ENCODE data around the gene RPL18.

Gene RPL18

GRCh38 chr19:48668761-48669160 is 49.8 kb upstream of the RPL18 start:
- Histone ChIP-seq H3K4me1 (ENCODE audit: control insufficient read depth, insufficient read depth, low read length) (no peaks in the 10 kb centered on the region), H3K27ac (ENCODE audit: extremely low read depth, low read depth, low read length) (no peak overlapping the region), H3K9me3 (ENCODE audit: control insufficient read depth, insufficient read depth, low read depth, low read length) (no peaks in the 10 kb centered on the region), H3K36me3 (ENCODE audit: control insufficient read depth in 2 of 2, insufficient read depth in 1 of 2, low read length in 2 of 2) (no peaks in the 10 kb centered on the region), H3K4me3 (ENCODE audit: low read depth, low read length) (no peak overlapping the region)
- CTCF ChIA-PET = interaction anchor here (1.0 to 1.8 kb wide), 2 partner anchors 9 to 530 kb away, joined by 3 to 4 read pairs; no protein-coding TSS in a partner anchor
- TF ChIP-seq ZNF843 (tag by site-specific recombination; IDR thresholded peaks at IDR 0.05) (no peak), ZNF513 (tag by site-specific recombination; IDR thresholded peaks at IDR 0.05) (peak; percentile 92), PRDM4 (tag by site-specific recombination; IDR thresholded peaks at IDR 0.05) (0 out of 2 replicates have a peak, but pooled peaks have one; percentile 14), ZBTB17 (tag by site-specific recombination; IDR thresholded peaks at IDR 0.05) (no peak), ZSCAN16 (tag by site-specific recombination; IDR thresholded peaks at IDR 0.05) (no peak), ZNF362 (tag by site-specific recombination; IDR thresholded peaks at IDR 0.05) (no peak), ZNF561 (tag by site-specific recombination; IDR thresholded peaks at IDR 0.05; ENCODE audit: borderline replicate concordance) (no peak)
- POLR2A ChIA-PET = no interaction called here

GRCh38 chr19:48668332-48668731 is 49.4 kb upstream of the RPL18 start:
- no peak overlapping the region for H3K27ac ChIP-seq (ENCODE audit: extremely low read depth, low read depth, low read length)
- no peaks in the 10 kb centered on the region for H3K4me1 ChIP-seq (ENCODE audit: control insufficient read depth, insufficient read depth, low read length)
- ChIA-PET CTCF (interaction anchor here (1.0 to 1.8 kb wide), 2 partner anchors 10 to 531 kb away, joined by 3 to 4 read pairs; no protein-coding TSS in a partner anchor), POLR2A (no interaction called here)
- no peaks in the 10 kb centered on the region for H3K36me3 ChIP-seq (ENCODE audit: control insufficient read depth in 2 of 2, insufficient read depth in 1 of 2, low read length in 2 of 2)
- H3K4me3 ChIP-seq (ENCODE audit: low read depth, low read length) = no peak overlapping the region
- no peaks in the 10 kb centered on the region for H3K9me3 ChIP-seq (ENCODE audit: control insufficient read depth, insufficient read depth, low read depth, low read length)
- TF ChIP-seq SP2 (tag by site-specific recombination; IDR thresholded peaks at IDR 0.05) = no peak
- no peak for TF ChIP-seq ZNF311 (tag by site-specific recombination; IDR thresholded peaks at IDR 0.05; ENCODE audit: borderline replicate concordance)
- TF ChIP-seq FEZF1 (tag by site-specific recombination; IDR thresholded peaks at IDR 0.05) = no peak
- no peak for TF ChIP-seq PBX3 (CRISPR knock-in tag; IDR thresholded peaks at IDR 0.05)
- no peak for TF ChIP-seq TRIM28 (IDR thresholded peaks at IDR 0.05; ENCODE audit: borderline replicate concordance, low read length)
- no peak for TF ChIP-seq PRDM4 (tag by site-specific recombination; IDR thresholded peaks at IDR 0.05)
- no peak for TF ChIP-seq GFI1B (tag by site-specific recombination; IDR thresholded peaks at IDR 0.05)
- no peak for TF ChIP-seq ZNF114 (tag by site-specific recombination; IDR thresholded peaks at IDR 0.05)
- TF ChIP-seq ZNF239 (tag by site-specific recombination; IDR thresholded peaks at IDR 0.05) = no peak
- TF ChIP-seq ZNF280C (tag by site-specific recombination; IDR thresholded peaks at IDR 0.05) = no peak
- TF ChIP-seq ZNF488 (tag by site-specific recombination; IDR thresholded peaks at IDR 0.05) = no peak
- TF ChIP-seq ELK4 (IDR thresholded peaks at IDR 0.05; ENCODE audit: borderline replicate concordance, low read depth, low read length) = no peak
- TF ChIP-seq ZNF473 (tag by site-specific recombination; IDR thresholded peaks at IDR 0.05) = no peak
- no peak for TF ChIP-seq ZNF560 (tag by site-specific recombination; IDR thresholded peaks at IDR 0.05; ENCODE audit: borderline replicate concordance)

All from HEK293 (cell line).